ENCODE data around the gene SLC8A2.

SLC8A2 gene

DNA sequence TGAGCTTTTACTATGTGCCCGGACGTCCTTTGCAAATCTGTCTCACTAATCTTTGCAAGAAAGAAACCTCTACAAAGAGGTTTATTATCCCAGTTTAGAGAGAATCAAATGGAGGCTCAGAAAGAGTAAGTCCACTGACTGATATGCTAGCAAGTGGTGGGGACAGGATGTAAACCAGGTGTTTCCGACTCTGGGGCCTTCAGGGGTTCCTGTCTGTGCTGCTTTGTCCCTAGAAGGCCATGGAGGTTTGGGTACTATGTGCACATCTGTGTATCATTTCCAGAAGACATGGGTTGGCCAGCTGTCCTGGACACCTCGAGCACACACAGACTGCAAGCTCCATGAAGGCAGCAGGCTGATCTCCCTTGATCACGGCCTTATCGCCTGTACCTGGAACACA is 13.5 kb upstream of the SLC8A2 start:
- FAIRE-seq = no peak

DNA sequence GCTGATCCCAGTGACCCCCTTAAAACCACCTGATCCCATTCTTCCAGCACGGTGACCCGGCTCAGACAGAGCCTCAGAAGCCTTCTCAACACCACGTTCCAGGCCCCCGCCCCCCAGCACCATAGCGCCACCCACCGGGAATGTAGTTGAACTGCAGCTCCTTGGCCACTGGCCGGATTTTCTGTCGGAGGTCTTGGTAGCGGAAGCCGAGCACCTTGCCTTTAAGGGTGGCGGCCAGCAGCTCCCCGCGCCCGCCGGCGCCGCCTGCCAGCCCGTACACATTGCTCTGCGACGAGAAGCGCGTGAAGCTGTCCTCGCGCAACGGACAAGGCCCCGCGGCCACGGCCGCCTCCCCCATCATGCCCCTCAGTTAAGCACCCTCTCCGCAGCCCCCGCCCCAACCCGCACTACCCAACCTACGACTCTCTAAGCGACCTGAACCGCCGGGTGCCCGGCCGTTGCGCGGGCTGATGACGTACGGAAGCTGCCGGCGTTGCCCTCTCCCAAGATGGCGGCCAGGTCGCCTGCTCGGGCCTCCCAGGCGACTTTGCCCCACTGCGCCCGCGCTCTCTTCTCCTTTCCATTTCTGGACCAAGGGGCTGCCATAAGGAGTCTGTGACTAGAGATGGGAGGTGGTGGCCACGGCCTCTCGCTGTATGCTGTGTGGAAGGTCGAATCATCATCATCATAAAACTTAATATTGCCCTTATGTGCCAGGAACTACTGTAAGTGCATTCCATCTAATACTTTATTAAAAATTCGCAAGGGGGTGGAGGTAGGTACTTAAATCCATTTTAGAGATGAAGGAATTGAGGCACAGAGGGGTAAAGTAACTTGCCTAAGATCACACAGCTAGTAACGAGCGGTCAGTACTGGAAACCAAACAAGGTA is 12.4 kb upstream of the SLC8A2 start, which contains the start of gene KPTN:
Gene KPTN, minus strand, starts transcription at position 420 of the 891 bp plus-strand sequence. Its CDS starts 59 bp downstream, at position 361.
- FAIRE-seq = no peak

DNA sequence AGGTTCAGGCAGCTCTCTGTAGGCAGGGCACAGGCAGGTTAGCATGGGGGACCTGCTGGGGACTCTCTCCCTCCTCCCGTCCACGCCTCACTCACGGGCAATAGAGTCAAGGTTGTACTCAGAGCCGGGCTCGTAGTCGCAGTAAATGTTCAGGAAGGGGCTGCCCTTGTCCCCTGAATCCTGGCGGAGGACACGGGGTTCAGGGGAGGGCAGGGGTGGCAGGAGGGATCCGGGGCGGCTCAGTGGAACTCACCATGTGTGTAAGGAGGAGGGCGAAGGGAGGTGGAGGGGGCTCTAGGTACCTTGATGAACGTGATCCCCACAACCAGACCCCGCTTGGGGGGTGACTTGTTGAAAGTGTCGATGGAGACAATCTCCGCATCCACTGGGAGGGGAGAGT is 11.5 kb upstream of the SLC8A2 start:
- no peak for FAIRE-seq

DNA sequence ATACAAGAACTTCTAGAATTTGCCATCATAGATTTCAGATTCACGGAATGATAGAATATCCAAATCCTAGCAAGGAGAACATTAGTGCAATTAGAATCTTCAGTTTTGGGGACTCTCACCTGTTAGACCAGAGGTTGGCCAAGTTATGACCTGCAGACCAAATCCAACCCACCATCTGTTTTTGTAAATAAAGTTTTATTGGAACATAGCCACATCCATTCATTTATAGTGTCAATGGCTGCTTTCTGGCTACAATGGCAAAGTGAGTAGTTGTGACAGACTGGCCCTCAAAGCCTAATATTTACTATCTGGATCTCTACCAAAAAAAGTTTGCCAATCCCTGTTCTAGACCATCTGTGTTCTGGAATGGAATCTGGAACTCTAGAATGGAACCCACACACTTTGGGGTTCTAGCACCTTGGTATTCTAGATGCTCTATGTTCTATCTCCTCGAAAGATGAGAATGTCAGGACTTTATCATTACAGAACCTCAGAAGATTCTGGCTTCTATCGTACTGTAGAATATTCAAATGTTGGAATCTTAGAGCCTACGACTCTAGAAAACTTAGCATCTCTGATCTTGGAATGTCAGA is 9.9 kb upstream of the SLC8A2 start:
- no peak for FAIRE-seq

DNA sequence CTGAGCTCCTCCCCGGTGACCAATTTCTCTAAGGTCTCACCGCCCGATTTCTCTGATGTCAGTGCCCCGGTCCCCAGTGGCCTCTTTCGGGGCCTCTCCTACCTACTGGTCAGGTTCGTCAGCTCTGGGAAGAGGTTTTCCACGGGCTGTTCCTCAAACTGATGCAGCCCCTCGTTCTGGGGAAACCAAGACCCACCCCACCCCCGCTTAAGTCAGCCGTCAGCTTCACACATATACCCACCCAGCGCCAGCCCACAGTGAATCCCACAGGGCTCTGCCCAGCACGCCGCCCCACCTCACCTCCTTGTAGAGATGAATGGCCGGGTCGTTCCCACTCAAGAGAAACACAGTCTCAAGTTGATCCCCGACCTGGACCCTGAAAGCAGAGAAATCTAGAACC is 9.0 kb upstream of the SLC8A2 start:
- FAIRE-seq = no peak

DNA sequence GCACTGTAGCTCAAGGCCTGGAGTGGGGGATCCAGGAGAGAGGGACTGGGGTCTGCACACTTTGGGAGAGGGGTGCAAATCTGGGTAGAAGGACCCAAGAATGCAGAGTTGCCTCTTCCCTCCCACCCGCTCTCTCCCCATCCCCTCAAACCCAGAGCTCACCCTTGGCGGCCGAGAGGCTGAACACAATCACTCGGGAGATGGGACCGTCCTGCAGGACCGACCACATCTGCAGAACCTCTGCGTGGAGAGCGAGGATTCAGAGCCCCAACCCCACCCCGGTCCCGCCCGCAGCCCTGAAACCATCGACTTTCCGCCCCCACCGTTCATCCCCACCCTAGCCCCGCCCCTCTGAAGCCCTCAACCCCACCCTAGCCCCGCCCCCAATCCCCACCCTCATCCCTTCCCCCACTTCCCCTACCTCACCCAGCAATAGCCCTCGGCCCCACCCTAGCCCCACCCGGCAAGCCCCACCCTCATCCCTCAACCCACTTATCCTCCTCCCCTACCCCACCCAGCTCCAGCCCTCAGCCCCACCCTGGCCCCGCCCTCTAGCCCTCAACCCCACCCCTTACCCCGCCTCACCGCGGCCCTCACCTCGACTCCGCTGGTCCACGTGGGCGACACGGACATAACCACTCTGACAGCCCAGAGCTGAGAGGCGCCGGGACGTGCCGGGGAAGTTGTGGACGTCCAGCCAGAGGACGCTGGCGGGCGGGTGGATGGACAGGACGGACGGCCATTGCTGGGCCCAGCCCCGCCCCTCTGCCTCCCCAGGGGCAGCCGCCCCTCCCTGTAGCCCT is 8.2 kb upstream of the SLC8A2 start:
- no peak for FAIRE-seq

DNA sequence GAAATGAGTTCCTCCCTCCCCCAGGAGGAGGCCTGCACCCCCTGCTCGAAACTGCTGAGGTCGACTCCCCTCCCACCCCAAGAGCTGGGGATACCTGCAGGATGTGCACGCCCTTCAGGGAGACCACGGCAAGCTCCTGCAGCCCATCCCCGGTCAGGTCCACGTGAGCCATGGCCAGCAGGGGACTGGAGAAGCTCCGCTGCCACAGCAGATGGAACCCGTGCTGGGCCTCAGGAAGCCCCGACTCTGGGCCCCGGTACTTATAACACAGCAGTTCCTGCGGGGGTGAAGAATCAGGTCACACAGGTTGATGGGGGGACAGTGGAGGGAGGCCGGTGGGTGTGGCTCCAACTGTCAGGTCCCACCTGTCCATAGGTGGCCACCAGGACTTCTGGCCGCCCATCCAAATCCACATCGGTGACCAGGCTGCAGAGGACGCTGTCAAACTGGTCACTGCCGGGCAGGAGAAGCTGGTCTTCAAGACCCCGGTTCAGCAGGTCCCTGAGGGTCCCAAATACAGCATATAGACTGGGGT is 4.8 kb upstream of the SLC8A2 start:
- no peak for FAIRE-seq

DNA sequence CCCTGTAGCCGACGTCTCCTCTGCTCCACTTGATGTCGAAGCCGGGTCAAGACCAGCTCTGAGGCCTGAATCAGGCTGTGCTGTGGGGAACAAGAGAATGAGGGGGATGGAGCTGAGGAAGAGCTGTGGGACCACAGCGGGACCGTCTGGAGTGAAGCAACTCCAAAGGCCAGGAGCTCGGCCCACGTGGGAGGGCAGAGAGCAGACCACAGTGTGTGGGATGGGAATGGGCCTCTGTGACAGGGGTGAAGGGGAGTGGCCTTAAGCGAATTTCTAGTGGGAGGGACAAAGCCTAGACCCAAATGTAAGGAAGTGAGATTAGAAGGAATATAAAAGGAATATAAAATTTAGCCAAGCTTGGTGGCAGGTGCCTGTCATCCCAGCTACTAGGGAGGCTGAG is 3.8 kb upstream of the SLC8A2 start:
- FAIRE-seq = no peak

DNA sequence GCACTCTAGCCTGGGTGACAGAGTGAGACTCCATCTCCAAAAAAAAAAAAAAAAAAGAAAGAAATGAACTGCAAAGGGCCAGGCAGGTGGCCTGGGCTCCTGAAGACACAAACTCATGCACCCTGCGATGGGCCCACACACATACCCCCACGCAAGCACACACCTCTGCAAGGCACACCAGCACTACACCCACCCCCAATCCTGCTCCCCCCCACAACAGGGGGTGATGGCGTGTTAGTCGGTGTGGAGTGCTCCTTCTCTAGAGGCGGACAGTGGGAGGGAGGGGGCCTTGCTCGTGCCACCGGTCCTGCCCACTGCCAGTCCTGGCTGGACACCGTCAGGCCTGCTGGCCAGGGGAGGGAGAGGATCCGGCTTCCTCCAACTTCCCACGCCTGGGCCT is 1.6 kb upstream of the SLC8A2 start:
- FAIRE-seq = no peak

DNA sequence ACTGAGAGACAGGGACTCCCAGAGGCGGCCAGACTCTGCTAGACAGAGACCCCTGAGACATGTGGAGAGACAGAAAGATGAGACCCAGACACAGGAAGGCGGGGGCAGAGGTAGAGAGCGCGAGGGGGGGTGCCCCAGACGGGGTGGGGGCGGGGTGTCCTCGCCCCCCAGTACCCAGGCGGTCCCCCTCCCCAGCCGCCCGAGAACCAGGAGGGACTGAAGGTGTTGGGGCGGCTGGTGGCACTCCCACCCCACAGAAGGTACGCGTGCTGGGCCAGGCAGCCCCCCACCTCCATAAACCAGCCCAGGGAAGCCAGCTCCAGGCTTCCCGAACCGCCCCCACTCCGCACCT is 336 bp downstream of the SLC8A2 start:
- no peak for FAIRE-seq

DNA sequence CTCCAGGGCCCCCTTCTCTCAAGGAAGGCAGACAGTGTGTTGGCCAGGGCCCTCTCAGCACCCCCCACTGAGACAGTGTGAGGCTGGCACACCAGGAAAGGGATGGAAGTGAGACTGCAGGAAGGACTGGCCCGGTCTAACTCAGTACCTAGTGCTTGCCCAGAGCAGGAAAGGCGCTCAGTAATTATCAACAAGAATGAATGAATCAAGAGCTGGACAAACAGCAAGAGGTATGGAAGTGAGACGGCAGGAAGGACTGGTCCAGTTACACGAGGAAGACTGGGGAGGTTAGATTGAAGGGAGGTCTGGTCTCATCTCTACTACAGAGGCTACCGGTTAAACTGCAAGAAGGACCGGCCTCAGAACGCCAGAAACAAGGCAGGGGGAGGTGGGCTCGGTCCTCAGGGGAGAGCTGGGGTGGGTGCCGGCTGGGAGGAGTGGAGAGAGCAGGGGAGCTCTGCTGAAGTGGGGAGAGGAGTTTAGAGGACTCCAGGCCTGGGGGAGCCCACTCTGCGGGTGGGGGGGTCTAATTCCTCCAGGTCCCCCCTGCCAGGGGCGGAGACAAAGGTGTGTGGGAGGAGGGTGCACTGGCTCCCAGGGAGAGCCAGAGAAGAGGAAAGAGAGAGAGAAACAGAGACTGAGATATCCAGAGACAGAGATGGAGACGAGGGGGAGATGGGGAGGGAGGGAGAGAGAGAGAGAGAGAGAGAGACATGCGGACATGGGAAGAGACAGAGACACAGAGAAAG is 1.1 kb downstream of the SLC8A2 start:
- no peak for FAIRE-seq

DNA sequence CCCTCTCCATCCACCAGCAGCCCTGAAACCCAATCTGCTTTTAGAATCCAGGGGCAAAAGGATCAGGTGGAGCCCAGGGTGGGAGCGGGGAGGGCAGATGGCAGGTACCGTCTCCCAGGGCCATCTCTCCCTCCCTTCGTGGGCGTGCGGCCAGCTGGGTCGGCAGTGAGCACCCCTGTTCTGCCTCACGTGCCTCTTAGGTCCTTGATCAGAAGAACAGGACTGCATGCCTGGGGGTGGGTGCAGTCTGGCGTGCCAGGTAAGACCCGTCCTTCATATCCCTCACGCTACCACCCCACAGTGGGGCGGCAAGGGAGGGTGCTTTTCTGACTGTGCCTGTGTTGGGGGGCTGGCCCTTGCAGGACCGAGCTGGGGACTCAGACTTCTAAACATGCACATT is 2.0 kb downstream of the SLC8A2 start:
- FAIRE-seq = no peak

DNA sequence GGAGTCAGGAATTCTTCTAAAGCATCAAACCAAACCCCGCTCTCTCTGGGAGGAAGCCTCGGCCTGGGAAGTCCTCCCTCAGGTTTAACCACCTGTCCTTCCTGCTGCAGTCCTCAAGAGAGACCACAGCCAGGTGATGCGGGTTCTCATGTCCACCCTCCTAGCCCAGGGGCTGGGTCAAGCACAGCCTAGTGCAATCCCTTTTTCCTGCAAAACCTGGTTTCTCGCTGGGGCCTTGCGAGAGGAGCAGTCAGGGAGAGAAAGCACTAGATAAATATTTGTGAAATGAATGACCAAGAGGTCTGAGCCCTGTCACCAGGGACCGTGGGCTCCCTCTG is 2.4 kb downstream of the SLC8A2 start:
- FAIRE-seq = no peak

DNA sequence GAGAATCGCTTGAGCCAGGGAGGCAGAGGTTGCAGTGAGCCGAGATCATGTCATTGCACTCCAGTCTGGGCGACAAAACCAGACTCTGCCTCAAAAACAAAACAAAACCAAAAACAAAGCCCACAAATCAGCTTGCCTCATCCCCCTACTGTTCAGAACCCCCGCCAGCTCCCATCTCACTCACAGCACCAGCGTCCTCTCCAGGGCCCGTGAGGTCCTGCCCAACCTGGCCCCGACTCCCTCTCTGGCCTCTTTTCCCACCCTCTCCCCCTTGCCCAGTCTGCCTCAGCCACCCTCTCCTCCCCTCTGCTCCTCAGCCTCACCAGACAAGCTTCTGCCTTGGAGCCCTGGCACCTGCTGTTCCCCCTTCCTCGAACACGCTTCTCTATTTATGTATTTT is 3.8 kb downstream of the SLC8A2 start:
- no peak for FAIRE-seq

DNA sequence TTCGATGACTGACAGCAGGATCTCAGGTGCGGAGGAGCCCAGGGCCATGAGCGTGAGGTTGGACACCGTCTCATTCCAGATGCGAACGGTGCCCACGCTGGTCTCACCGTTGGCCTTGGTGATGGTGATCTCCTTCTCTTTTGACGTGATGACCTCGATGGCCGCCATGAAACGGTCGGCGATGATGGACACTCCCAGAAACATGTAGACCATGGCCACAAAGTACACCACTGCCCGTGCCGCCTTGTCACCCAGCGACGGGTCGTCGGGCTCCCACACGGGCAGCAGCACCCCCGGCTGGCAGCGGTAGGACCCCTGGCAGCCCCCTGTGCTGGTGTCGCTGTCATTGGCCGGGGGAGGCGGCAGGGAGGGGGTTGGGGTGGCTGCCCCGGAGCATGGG is 5.7 kb downstream of the SLC8A2 start:
- FAIRE-seq = no peak

DNA sequence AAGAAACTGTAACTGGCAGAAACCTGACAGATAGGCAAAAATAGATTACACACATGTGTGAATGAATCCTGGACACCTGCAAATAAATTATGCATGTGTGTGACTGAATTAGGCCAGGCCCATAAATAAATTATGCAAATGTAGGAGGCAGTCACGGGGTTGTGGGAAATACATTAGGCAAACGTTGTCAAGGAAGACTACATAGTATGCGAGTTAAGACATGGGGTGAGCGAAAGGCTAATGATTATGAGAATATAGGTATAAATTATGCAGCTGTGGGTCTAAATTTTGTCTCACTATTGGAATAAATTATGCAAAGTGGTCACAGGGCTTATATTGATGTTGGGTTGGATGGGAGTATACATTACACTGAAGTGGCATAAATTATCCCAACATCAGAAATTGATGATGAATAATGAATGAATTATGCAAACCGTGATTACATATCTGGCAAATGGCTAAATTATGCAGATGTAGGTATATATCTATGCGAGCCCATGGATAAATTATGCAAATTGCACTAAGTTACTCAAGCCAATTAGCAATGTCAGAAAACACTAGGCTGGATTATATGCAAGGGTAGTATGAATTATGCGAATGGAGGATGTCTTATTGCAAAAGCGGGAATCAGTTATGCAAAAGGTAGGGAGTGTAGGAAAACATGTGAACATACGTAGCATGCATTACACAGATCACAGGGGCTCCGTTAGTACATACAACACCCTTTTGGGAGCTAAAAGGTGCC is 6.8 kb downstream of the SLC8A2 start:
- FAIRE-seq = no peak

DNA sequence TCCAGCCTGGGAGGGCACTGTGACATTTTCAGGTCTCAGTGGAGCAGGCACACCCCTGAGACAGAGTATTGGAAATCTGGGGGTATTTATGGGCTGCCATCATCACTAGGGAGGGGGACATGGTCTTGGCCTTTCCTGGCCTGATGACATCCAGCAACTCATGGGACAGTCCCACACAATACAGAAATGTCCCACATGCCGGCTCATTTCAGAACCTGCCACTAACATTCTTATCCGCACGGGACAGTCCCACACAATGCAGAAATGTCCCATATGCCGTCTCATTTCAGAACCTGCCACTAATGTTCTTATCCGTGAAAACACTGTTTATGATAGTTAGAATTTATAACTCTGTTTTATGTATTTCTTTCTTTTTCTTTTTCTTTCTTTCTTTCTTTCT is 9.8 kb downstream of the SLC8A2 start:
- FAIRE-seq = no peak

DNA sequence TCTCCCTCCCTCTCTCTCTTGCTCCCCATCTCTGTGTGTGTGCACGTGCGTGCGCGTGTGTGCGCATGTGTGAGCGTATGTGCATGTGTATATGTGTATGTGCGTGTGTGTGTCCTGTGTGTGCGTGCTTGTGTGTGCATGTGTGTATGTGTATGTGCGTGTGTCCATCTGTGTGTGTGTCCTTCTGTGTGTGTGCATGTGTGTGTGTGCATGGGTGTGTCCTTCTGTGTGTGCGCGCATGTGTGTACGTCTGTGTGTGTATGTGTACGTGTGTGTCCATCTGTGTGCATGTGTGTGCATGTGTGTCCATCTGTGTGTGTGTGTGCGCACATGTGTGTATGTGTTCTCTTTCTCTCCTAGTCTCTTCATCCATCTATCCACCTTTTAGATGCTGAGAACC is 12.2 kb downstream of the SLC8A2 start:
- no peak for FAIRE-seq

DNA sequence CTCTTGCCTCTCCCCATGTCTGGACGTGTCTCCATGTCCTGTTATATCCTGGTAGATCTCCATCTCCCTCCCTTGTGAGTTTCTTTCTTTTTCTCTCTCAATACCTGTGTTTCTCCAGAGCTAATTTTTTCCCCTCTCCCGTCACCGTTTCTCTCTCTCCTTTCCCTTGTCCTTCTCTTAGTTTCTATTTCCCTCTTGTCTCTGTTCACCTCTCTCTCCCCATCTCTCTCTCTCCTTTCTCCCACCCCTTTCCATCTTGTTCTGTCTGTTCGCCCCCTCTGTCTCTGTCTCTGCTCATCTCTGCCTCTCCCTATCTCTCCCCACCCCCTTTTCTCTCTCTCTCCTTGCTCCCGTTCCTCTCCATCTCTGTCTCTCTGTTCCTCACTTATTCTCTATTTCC is 13.0 kb downstream of the SLC8A2 start:
- no peak for FAIRE-seq

DNA sequence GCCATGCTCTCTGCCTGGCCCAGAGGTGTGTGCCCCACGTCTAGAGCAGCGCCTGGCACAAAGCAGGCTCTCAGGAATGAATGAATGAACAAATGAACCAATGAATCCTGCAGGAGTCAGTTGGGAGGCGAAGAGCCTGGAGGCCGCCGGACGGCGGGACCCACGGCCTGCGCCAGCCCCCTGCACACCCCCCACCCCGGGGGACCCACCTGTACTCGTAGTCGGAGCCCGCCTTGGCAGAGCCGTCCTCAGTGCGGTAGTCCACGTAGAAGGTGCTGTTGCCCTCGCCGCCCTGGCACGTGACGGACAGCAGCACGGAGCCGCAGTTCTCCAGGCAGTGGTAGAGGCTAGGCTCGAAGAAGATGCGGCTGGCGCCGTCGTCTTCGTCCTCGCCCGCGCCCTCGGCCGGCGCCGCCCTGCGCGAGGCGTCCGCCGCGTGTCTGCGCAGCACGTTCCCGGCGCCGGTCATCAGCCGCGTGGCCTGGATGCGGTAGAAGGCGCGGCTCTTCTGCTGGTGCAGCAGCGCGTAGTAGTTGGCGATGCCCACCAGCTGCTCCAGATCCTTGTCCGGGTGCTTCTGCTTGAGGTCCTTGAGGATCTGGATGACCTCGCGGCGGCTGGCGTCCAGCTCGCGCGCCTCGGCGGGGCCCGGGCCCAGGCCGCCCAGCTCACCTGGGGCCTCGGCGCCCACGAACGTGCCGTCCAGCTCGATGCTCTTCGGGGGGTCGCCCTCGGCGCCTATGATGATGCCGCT is 14.8 kb downstream of the SLC8A2 start:
- no peak for FAIRE-seq

DNA sequence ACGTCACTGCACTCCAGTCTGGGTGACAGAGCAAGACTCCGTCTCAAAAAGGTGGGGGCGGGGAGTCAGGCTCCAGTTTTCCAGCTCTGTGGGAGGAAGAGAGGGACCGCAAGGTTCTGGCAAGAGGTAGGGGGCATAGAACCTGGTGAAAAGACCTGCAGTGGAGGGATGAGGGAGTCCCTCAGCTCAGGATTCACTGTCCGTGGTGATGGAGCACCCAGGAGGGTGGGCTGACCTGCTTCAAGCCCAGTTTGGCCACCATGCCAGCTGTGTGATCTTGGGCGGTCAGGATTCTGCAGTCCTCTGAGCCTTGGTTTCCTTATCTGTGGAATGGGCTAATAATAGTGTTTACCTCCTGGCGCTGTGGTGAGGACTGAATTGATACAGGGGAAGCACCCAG is 21.2 kb downstream of the SLC8A2 start:
- FAIRE-seq = no peak

DNA sequence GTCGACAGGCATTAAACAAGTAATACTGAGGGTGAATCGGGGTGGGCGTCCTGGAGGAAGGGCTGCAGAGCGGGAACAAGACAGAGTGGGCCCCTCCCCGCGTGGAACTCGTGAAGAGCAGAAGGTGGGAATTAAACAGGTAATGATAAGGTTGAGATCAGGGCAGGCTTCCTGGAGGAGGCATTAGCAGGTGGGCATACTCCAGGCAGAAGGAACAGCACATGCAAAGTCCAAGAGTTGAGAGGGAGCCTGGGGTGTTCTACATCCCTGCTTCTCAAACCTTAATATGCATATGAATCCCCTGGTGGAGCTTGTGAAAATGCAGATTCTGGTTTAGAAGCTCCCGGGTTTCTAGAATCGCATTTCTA is 23.3 kb downstream of the SLC8A2 start:
- FAIRE-seq = no peak
